Fibroblast of lung (primary cell): ENCODE results near the gene DUOX2. TPM values are rescaled to one million over a fixed set of nuclear protein-coding genes. Genes with fewer than 3 reads are reported as not detected.

Experiments
- DNase-seq, 2 donors: peaks; one replicate each; pipeline versions ENCODE4 v3.0.0 to v3.0.0-alpha.2; 2010; ENCODE audit warnings: low read depth in 2 of 2
- H2AFZ ChIP-seq: 2 replicates; pipeline ENCODE4 v1.5.1; 2012; ENCODE audit warnings: low read length, control low read depth, inconsistent platforms
- H3K27ac ChIP-seq: 2 replicates; pipeline ENCODE4 v1.5.1; 2011; ENCODE audit warnings: low read length, control low read depth; ENCODE audit not compliant: insufficient read depth
- H3K27me3 ChIP-seq: 2 replicates; pipeline ENCODE4 v1.5.1; 2011; ENCODE audit warnings: mild to moderate bottlenecking, low read length; ENCODE audit not compliant: control insufficient read depth, insufficient read depth
- H3K36me3 ChIP-seq: 2 replicates; pipeline ENCODE4 v1.5.1; 2011; ENCODE audit warnings: low read length; ENCODE audit not compliant: control insufficient read depth, insufficient read depth
- H3K4me1 ChIP-seq: 2 replicates; pipeline ENCODE4 v1.5.1; 2011; ENCODE audit warnings: low read length; ENCODE audit not compliant: control insufficient read depth, insufficient read depth; ENCODE audit errors: extremely low read depth
- H3K4me2 ChIP-seq: 2 replicates; pipeline ENCODE4 v1.5.1; 2011; ENCODE audit warnings: low read length, control low read depth; ENCODE audit not compliant: insufficient read depth; ENCODE audit errors: extremely low read depth
- H3K4me3 ChIP-seq, 4 experiments: fragments of 200-600 bp in 1 of 4; sonication (generic) in 1 of 4; replicated peaks in 1 of 4; 2 replicates each; pipeline ENCODE4 v1.5.1; 2011 to 2016; ENCODE audit warnings: low read length in 4 of 4, low read depth in 3 of 4, mild to moderate bottlenecking in 3 of 4, control low read depth in 2 of 4, inconsistent platforms in 1 of 4, mixed read lengths in 1 of 4; ENCODE audit not compliant: insufficient read depth in 1 of 4; ENCODE audit errors: control extremely low read depth in 1 of 4
- H3K79me2 ChIP-seq: 2 replicates; pipeline ENCODE4 v1.5.1; 2012; ENCODE audit warnings: mild to moderate bottlenecking, low read length, inconsistent platforms; ENCODE audit not compliant: control insufficient read depth, insufficient read depth
- H3K9ac ChIP-seq: 2 replicates; pipeline ENCODE4 v1.5.1; 2011; ENCODE audit warnings: mild to moderate bottlenecking, low read length, control low read depth; ENCODE audit not compliant: insufficient read depth
- H3K9me3 ChIP-seq: 2 replicates; pipeline ENCODE4 v1.5.1; 2012; ENCODE audit warnings: low read depth, low read length; ENCODE audit not compliant: control insufficient read depth, insufficient read depth
- H4K20me1 ChIP-seq: 2 replicates; pipeline ENCODE4 v1.5.1; 2011; ENCODE audit warnings: low read length; ENCODE audit not compliant: control insufficient read depth, insufficient read depth; ENCODE audit errors: extremely low read depth
- EZH2 ChIP-seq: IDR thresholded peaks from 2 replicates; pipeline ENCODE4 v1.5.1; 2012; ENCODE audit warnings: low read length, control low read depth, mild to moderate bottlenecking; ENCODE audit errors: missing control alignments
- polyA plus RNA-seq, 2 donors: library from polyadenylated mRNA; depleted of rRNA in 1 of 2; stranded (reverse) in 1 of 2; unstranded in 1 of 2; fragments of >200 nt; gene quantifications; 2 replicates each; pipeline ENCODE4 v1.2.1, GENCODE V29; 2011 to 2012; ENCODE audit warnings: missing spikeins in 1 of 2
- total RNA-seq: library from RNA; depleted of rRNA; stranded (reverse); fragments of >200 nt; gene quantifications from 2 replicates; pipeline ENCODE4 v1.2.1, GENCODE V29; 2014
- TF ChIP-seq, protein P1 (sequence below), 2 donors: IDR thresholded peaks in 1 of 2; conservative IDR thresholded peaks in 1 of 2; 1 replicate in 1 of 2; 2 replicates in 1 of 2; pipeline ENCODE4 v1.5.1; 2011 to 2012; ENCODE audit warnings: low read length in 2 of 2, control low read depth in 1 of 2, inconsistent platforms in 1 of 2, low read depth in 1 of 2, mild to moderate bottlenecking in 1 of 2

Gene DUOX2
- total and polyA plus RNA-seq, 2 donors (not counting 1 experiment from before 2014, with no cell fraction given): not detected

GRCh38 chr15:45088801-45089711, 24.9 kb downstream of the DUOX2 start:
- TF ChIP-seq, protein P1, sequence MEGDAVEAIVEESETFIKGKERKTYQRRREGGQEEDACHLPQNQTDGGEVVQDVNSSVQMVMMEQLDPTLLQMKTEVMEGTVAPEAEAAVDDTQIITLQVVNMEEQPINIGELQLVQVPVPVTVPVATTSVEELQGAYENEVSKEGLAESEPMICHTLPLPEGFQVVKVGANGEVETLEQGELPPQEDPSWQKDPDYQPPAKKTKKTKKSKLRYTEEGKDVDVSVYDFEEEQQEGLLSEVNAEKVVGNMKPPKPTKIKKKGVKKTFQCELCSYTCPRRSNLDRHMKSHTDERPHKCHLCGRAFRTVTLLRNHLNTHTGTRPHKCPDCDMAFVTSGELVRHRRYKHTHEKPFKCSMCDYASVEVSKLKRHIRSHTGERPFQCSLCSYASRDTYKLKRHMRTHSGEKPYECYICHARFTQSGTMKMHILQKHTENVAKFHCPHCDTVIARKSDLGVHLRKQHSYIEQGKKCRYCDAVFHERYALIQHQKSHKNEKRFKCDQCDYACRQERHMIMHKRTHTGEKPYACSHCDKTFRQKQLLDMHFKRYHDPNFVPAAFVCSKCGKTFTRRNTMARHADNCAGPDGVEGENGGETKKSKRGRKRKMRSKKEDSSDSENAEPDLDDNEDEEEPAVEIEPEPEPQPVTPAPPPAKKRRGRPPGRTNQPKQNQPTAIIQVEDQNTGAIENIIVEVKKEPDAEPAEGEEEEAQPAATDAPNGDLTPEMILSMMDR (conservative IDR thresholded peaks at IDR 0.05 in 1 of 2, IDR thresholded peaks at IDR 0.05 in 1 of 2; ENCODE audit: low read depth in 1 of 2, low read length in 2 of 2): no peak
- TF ChIP-seq EZH2: no peak
- no peak overlapping the region for H3K4me2 ChIP-seq
- H3K36me3 ChIP-seq: no peaks in the 10 kb centered on the region
- H3K9ac ChIP-seq: no peak overlapping the region
- H3K27ac ChIP-seq: no peak overlapping the region
- no peaks in the 10 kb centered on the region for H4K20me1 ChIP-seq
- H2AFZ ChIP-seq: no peak overlapping the region
- no peak for DNase-seq
- no peaks in the 10 kb centered on the region for H3K4me1 ChIP-seq
- H3K79me2 ChIP-seq: no peaks in the 10 kb centered on the region
- no peak overlapping the region for H3K4me3 ChIP-seq
- H3K9me3 ChIP-seq: no peaks in the 10 kb centered on the region
- H3K27me3 ChIP-seq: peaks cover 5% of the 10 kb centered on the region

GRCh38 chr15:45087513-45087912, 26.5 kb downstream of the DUOX2 start:
- H3K27ac ChIP-seq: no peak overlapping the region
- H3K27me3 ChIP-seq: peaks cover 5% of the 10 kb centered on the region
- H3K4me2 ChIP-seq: no peak overlapping the region
- H2AFZ ChIP-seq: no peak overlapping the region
- H3K79me2 ChIP-seq: no peaks in the 10 kb centered on the region
- H3K4me1 ChIP-seq: no peaks in the 10 kb centered on the region
- no peaks in the 10 kb centered on the region for H3K9me3 ChIP-seq
- H3K4me3 ChIP-seq: no peak overlapping the region
- no peak overlapping the region for H3K9ac ChIP-seq
- no peaks in the 10 kb centered on the region for H3K36me3 ChIP-seq
- TF ChIP-seq EZH2: no peak
- TF ChIP-seq, protein P1 (conservative IDR thresholded peaks at IDR 0.05 in 1 of 2, IDR thresholded peaks at IDR 0.05 in 1 of 2; ENCODE audit: low read depth in 1 of 2, low read length in 2 of 2): no peak
- no peak for DNase-seq
- H4K20me1 ChIP-seq: no peaks in the 10 kb centered on the region

- no peak for DNase-seq
- Histone ChIP-seq H3K9me3 (no peaks in the 10 kb centered on the region), H3K27me3 (peaks cover 8% of the 10 kb centered on the region), H3K79me2 (no peaks in the 10 kb centered on the region), H3K27ac (no peak overlapping the region), H2AFZ (no peak overlapping the region), H3K36me3 (no peaks in the 10 kb centered on the region), H3K9ac (no peak overlapping the region), H3K4me2 (no peak overlapping the region), H3K4me3 (no peak overlapping the region), H4K20me1 (no peaks in the 10 kb centered on the region), H3K4me1 (no peaks in the 10 kb centered on the region)
- TF ChIP-seq, protein P1 (conservative IDR thresholded peaks at IDR 0.05 in 1 of 2, IDR thresholded peaks at IDR 0.05 in 1 of 2; ENCODE audit: low read depth in 1 of 2, low read length in 2 of 2): no peak
- no peak for TF ChIP-seq EZH2
These were observed 29.8 kb downstream of the DUOX2 start for GRCh38 chr15:45084163-45084562.
